GM18951 (cell line): ENCODE measurements around the gene CA10.

Experiments
- POLR2A ChIP-seq: IDR thresholded peaks from 4 replicates; pipeline ENCODE4 v1.6.1; 2011; ENCODE audit warnings: mild to moderate bottlenecking; ENCODE audit not compliant: insufficient read length, insufficient read depth; ENCODE audit errors: extremely low read depth
- in situ Hi-C: fragments of 300-500 bp; cut with MboI; formaldehyde crosslinking; loops from one replicate; pipeline ENCODE4 v1.12.0; 2022; ENCODE audit warnings: low sequenced_read_pairs, mixed read lengths, inconsistent platforms; ENCODE audit not compliant: unreplicated experiment

The CA10 gene

DNA sequence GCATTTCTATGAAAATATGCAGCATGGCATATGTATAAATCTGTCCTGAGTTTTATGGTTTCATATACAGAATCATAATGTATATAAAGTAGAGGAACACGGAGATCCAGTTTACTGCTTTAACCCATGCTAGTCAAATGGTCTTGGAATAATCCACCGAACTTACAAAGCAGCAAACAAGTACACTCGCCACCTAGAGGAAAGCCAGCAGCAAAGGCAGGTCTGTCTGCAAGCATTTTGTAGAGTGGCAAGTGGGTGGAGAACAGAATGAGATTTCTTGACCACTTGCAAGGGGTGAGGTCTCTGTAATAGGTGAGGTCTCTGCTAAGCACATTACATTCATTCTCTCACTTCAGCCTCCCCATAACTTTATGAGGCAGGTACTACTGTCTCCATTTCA lies 308.3 kb downstream of the CA10 start:
- in situ Hi-C loops, result no loop called here

DNA sequence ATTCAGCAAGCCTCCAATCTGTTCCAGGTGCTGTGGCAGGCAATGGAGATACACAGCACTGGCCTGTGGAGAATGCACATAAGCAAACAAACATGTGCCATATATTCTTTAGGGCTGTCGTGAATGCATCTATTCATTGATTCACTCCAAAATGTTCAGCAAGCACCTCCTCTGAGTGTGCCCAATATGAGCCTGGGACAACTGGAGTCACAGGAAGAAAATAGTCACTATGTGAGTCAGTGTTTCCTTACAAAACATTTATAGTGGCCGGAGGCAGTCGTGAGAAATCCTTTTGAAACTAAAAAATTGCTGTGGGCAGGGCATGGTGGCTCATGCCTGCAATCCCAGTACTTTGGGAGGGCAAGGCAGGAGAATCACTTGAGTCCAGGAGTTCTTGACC lies 310.1 kb downstream of the CA10 start:
- TF ChIP-seq POLR2A, result no peak
- in situ Hi-C loops, result no loop called here

More for the DNA sequence above, 308.3 kb downstream of the CA10 start:
- no peak for TF ChIP-seq POLR2A

DNA sequence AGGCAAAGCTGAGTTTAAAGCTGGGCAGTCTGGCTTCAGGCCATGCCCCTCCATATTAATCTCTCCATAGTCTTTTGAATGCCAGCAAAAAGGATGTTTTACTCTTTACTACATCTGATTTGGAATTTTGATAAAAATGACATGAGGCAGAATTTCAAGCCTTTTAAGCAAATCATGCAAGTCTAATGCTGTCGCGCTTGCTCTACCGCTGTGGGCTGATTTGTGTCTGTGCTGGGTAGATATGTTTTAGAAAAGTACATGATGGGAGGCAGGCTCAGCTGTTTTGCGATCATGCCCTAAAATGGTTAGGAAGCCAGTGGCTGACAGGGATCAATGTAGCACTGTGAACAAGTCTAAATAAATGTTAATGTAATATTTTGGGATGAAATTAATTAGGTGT lies 311.9 kb downstream of the CA10 start:
- no peak for TF ChIP-seq POLR2A
- in situ Hi-C loops, result no loop called here

DNA sequence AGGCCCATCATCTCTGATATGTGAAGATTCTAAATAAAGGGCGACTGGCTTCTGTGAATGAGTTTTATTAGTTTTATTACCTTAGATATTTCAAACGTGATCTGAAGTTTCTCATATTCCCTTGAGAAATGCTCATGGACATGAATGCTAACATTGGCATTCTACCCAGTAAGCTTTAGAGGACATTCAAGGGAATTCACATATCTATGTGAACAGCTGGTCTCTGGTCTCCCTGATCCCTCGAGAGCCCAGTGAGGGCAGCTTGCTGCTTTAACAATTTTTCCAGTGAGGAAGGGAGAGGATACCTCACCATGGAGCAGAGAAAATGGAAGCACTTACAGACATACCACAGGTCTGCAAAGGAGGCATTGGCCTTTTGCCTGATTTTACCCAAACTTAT lies 312.7 kb downstream of the CA10 start:
- in situ Hi-C loops, result no loop called here
- TF ChIP-seq POLR2A, result no peak

DNA sequence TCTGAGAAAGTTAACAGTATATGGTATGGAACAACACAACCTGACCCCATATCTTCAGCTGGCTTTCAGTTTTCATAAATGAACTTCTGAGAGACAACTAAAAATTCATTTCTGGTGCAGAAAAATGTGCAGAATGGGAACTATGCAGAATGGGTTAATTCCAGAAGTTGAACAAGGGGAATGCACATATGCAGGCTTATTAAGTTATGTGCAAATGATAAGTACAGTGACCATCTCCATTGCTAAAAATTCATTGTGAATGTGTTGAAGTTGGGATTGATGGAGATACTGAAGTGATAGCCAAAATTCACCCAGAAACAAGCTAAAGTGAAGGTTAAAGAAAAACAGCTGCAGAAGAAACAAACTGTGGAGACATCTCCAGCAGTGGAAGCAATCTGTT lies 315.8 kb downstream of the CA10 start:
- in situ Hi-C loops, result no loop called here
- no peak for TF ChIP-seq POLR2A

DNA sequence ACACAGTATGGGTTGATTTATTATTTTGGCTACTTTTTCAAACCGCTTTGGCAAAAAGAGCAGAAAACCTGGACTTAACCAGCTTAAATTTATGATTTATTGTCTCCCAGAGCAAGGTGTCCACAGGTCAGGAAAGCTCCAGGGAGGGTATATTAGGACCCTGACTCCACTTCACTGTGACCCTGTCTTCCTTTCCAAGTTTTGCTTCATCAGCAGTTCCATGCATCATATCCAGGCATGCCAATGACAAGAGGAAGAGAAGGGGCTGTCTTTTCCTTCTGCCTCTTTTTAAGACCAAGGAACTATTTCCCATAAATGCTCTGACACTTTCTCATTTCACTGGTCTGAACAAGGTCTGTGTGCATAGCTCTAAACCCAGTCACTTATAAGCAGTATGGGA lies 316.8 kb downstream of the CA10 start:
- no peak for TF ChIP-seq POLR2A
- in situ Hi-C loops, result no loop called here

DNA sequence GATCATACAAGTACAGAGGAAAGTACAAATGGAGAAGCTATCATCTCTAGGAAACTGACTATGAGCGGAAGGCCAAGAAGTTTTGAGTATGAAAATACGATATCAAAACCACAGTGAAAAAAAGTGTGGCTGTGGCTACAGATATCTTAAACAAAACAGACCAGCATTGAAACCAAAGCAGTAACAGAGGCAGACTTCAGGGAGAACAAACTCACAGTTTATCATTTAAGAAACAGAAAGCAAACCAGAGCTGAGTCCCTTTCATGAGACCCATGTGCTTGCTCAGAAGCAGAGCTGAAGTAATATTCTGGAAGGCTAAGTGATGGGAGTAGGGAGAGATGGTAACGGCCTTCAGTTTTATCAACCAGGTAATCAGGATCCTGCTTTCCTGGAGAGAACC lies 317.8 kb downstream of the CA10 start:
- in situ Hi-C loops, result no loop called here
- no peak for TF ChIP-seq POLR2A

DNA sequence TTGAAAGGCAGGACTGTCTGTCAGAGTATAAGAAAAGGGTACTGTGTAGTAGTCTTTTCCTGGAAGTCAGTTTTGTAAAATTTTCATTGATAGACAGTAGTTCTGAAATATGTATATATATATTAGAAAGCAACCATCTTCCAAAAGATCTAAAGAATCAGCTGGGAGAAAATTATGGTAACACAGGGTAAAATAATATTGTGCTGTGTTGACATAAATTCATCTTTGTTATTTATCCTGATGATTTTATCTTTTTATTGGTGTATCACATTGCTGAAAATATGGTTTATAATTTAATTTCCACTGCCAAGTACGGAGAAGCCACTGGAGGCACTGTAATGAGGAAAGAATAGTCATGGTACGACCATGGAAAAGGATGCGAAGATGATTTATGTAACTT lies 324.9 kb downstream of the CA10 start:
- TF ChIP-seq POLR2A, result no peak
- in situ Hi-C loops, result no loop called here

DNA sequence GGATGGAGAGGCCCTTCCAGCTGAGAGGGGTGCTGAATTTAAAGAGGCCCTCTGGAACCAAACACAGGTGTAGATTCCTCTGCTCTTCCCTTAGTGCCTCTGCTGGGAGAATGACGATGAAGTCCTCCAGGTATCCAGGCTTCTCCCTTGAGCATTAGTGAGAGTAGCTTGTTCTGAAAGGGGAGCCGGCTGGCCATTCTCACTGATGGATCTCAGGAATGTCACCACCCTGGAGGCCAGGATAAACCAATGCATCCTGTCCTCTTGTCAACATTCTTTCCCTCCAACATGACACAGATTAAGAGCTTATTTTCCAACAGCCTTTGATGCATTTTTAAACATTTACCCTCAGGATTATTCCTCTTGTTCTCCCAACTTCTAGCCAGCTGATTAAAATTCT lies 325.5 kb downstream of the CA10 start:
- in situ Hi-C loops, result no loop called here
- no peak for TF ChIP-seq POLR2A

DNA sequence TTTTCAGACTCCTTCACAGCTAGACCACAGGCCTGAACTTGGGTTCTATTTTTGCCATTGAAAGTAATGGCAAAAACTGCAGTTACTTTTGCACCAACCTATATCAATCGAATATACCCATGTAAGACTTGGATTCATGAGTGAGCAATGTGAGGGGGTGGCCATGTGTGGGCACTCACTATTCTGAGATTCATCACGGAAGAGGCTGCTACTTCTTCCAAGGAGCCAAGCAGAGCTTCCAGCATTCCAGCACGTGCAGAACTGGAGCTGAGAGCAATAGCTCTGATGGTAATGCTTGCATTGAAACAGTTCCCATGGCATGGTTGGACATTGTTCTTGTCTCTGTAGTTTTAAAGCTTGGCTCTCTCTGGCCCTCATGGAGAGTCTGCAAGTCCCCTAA lies 327.6 kb downstream of the CA10 start:
- in situ Hi-C loops, result no loop called here

DNA sequence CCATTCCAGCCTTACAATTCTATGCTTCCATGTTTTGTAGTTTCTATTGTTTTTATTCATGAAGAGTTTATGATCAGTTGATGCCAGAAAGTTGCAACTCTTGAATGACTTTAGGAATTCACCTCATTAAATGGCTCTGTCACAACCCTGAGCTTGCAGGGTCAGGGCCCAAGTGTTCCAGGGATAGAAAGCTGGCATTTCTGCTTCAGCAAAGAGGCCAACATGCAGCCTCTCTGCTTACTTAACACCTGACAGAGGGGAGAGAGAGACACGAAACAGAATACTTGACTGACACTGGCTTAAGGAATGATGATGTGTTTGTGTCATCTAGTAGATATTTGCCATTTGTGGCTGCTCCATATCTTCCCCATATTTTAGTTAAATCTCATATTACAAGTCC lies 328.1 kb downstream of the CA10 start:
- no peak for TF ChIP-seq POLR2A
- in situ Hi-C loops, result no loop called here

More for the DNA sequence above, 327.6 kb downstream of the CA10 start:
- TF ChIP-seq POLR2A, result no peak

DNA sequence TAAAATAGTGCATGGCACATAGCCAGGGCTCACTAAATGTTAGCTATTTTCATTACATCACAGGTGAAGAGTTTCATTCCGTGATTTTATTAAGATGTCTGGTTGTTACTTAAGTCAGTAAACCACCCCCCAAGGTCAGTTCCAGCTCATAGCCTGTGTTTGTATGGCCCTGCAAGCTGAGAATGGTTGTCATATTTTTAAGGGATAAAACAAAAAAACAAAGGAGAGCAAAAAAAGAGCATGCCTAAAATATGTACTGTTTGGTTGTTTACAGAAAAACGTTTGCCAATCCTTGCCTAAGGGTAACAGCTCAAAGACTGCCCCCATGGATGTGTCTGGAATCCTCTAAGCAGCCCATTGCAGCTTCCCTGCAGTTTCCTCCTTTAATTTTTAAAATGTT lies 329.6 kb downstream of the CA10 start:
- in situ Hi-C loops, result no loop called here
- no peak for TF ChIP-seq POLR2A

DNA sequence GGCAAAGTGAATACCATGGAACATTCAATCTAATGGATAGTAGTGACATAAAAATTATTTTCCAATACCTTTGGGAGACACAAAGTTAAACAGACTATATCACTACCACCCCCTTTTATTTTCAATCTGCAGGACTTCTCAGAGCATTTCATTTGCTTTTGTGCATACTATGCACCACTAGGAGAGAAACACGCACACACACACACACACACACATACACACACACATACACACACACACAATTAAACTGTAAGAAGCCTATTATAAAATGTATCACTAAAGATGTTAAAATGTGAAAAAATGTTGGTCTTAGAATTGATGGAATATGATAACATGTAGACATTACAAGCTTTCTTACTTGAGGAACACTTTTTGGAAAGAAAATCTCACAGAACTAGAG lies 331.4 kb downstream of the CA10 start:
- in situ Hi-C loops, result no loop called here
- TF ChIP-seq POLR2A, result no peak

DNA sequence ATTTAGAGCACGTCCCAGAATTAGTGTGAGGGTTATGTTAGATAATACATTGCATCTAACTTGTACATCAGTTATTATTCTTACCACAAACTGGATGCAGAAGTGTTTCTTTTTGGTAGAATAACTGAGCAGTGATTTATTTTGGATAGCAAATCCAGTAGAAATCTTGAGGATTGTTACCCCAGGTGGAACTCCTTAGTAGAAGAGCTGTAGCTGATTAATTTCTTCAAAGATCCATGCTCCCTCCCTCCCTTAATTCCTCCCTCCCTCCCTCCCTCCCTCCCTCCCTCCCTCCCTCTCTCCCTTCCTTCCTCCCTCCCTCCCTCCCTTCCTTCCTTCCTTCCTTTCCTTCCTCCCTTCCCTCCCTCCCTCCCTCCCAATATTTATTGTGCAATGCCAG lies 337.7 kb downstream of the CA10 start:
- in situ Hi-C loops, result no loop called here
- TF ChIP-seq POLR2A, result no peak

DNA sequence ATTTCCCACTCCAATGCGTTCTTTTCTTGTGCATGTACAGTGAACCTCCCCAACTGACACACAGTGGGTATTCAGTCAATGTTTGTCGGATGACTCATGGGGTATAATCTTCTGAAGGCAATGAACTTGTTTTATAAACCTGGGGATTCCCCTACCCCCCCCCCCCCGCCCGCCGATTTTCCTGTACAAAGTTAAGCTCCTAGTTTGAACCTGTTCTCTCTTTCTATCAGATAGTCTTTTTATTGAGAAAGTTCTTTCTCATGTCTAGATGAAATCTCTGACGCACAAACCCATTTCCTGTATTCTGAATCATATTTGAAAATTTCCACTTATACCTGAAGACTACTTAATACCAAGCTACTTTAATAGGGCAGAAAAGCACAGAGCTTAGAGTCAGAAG lies 338.3 kb downstream of the CA10 start:
- no peak for TF ChIP-seq POLR2A
- in situ Hi-C loops, result no loop called here
